H1 (cell line): ENCODE data around the gene SPATS1.

Experiments
- BACH1 ChIP-seq: IDR thresholded peaks from 2 replicates; pipeline ENCODE4 v1.6.1; 2012; ENCODE audit warnings: low read length, improper control_type of control experiment
- EGR1 ChIP-seq: IDR thresholded peaks from 2 replicates; pipeline ENCODE4 v1.6.1; 2011; ENCODE audit warnings: low read depth, low read length, borderline replicate concordance
- EP300 ChIP-seq, 2 experiments: IDR thresholded peaks; 1 replicate in 1 of 2; 2 replicates in 1 of 2; pipeline ENCODE4 v1.6.1; 2011 to 2012; ENCODE audit warnings: low read depth in 2 of 2, low read length in 2 of 2, mild to moderate bottlenecking in 2 of 2, borderline replicate concordance in 1 of 2, inconsistent platforms in 1 of 2, moderate library complexity in 1 of 2
- FOSL1 ChIP-seq: IDR thresholded peaks from 2 replicates; pipeline ENCODE4 v1.6.1; 2011; ENCODE audit warnings: mild to moderate bottlenecking, low read depth, low read length, moderate library complexity; ENCODE audit not compliant: insufficient read depth
- GABPA ChIP-seq: IDR thresholded peaks from 2 replicates; pipeline ENCODE4 v1.6.1; 2011; ENCODE audit warnings: mild to moderate bottlenecking, low read length, moderate library complexity, borderline replicate concordance; ENCODE audit not compliant: insufficient read depth
- KDM1A ChIP-seq: fragments of 200-600, 300-600 bp; sonication (generic); IDR thresholded peaks from 2 replicates; pipeline ENCODE4 v1.7.1; 2016; ENCODE audit warnings: mild to moderate bottlenecking, low read length, borderline replicate concordance
- POLR2A ChIP-seq, 2 experiments: IDR thresholded peaks; 1 replicate in 1 of 2; 2 replicates in 1 of 2; pipeline ENCODE4 v1.6.1; 2011; ENCODE audit warnings: low read depth in 2 of 2, low read length in 2 of 2, mild to moderate bottlenecking in 2 of 2; ENCODE audit errors: control extremely low read depth in 1 of 2
- POLR2AphosphoS5 ChIP-seq: IDR thresholded peaks from 2 replicates; pipeline ENCODE4 v1.6.1; 2011; ENCODE audit warnings: low read depth, low read length
- SP1 ChIP-seq: IDR thresholded peaks from 2 replicates; pipeline ENCODE4 v1.6.1; 2011; ENCODE audit warnings: low read depth, low read length
- SUZ12 ChIP-seq: fragments of 200-600 bp; sonication (generic); IDR thresholded peaks from 2 replicates; pipeline ENCODE4 v1.6.1; 2012; ENCODE audit warnings: mild to moderate bottlenecking, inconsistent platforms, low read length, moderate library complexity, mixed read lengths
- YY1 ChIP-seq: IDR thresholded peaks from 2 replicates; pipeline ENCODE4 v1.6.1; 2011; ENCODE audit warnings: low read depth, mild to moderate bottlenecking, low read length
- TF ChIP-seq, protein P1 (sequence below), 3 experiments: IDR thresholded peaks; 1 replicate in 2 of 3; 2 replicates in 1 of 3; pipeline versions ENCODE4 v1.5.1 to v1.6.1; 2011; ENCODE audit warnings: low read length in 3 of 3, mild to moderate bottlenecking in 3 of 3, inconsistent platforms in 2 of 3, low read depth in 1 of 3, moderate library complexity in 1 of 3; ENCODE audit not compliant: insufficient read depth in 1 of 3; ENCODE audit errors: control extremely low read depth in 1 of 3
- TF ChIP-seq, protein P2 (sequence below): IDR thresholded peaks from 2 replicates; pipeline ENCODE4 v1.6.1; 2011; ENCODE audit warnings: low read length, improper control_type of control experiment

DNA sequence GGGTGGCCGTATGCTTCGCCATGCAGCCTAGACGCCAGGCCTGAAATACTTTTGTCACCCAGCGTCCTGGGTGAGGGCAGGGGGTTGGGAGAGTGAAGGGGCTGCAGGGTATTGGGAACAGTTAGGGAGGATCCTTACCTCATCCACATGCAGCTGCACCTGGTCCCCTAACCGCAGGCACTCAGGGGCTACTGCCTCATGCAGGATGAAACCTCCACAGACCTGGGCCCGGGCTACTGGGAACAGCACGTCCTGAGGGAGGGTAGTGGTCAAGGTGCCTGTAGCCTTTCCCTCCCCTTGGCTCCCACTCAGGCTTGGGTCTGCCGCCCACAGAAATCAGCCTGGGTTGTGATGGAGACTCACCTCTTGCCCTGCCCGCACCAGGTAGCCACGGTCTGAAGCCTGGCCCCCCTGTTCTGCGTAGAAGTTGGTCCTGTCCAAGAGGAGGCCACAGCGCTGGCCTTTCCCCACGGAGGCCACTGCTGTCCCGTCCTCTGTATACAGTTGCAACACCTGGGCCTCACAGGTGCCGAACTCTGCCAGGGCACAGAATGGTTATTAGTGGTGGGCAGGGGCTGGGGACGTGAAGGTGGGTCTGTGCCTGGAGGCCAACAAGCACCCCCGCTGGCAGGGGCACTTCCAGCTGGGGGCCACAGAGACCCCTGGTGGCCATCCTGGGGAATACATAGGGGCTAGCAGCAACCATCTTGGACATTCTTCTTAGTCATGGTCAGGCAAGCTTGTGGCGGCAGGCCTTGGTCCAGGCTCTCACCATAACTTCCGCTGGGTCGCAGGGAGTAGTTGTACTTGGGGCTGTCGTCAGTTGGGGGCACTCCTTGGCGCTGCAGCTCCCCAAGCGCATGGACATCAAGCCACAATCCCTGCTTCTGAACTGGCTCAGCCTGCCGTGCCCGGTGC lies 37.9 kb upstream of the SPATS1 start:
- TF ChIP-seq, protein P1, sequence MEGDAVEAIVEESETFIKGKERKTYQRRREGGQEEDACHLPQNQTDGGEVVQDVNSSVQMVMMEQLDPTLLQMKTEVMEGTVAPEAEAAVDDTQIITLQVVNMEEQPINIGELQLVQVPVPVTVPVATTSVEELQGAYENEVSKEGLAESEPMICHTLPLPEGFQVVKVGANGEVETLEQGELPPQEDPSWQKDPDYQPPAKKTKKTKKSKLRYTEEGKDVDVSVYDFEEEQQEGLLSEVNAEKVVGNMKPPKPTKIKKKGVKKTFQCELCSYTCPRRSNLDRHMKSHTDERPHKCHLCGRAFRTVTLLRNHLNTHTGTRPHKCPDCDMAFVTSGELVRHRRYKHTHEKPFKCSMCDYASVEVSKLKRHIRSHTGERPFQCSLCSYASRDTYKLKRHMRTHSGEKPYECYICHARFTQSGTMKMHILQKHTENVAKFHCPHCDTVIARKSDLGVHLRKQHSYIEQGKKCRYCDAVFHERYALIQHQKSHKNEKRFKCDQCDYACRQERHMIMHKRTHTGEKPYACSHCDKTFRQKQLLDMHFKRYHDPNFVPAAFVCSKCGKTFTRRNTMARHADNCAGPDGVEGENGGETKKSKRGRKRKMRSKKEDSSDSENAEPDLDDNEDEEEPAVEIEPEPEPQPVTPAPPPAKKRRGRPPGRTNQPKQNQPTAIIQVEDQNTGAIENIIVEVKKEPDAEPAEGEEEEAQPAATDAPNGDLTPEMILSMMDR (IDR thresholded peaks at IDR 0.05; ENCODE audit: control extremely low read depth in 1 of 3, insufficient read depth in 1 of 3, low read depth in 1 of 3, low read length in 3 of 3) = peak in 2 of 3 experiments; percentile 88 to 95; a peak in 3 of 4 replicates
- no peak for TF ChIP-seq FOSL1
- TF ChIP-seq KDM1A = no peak
- TF ChIP-seq SP1 = no peak
- peak; percentile 62; the same call in 1 of the 2 replicates for TF ChIP-seq BACH1
- no peak for TF ChIP-seq SUZ12
- peak; percentile 91 for TF ChIP-seq YY1
- TF ChIP-seq POLR2AphosphoS5 = no peak
- no peak for TF ChIP-seq EP300 (IDR thresholded peaks at IDR 0.05; ENCODE audit: borderline replicate concordance in 1 of 2, low read depth in 2 of 2, low read length in 2 of 2)
- TF ChIP-seq GABPA = no peak
- TF ChIP-seq EGR1 = no peak
- TF ChIP-seq, protein P2, sequence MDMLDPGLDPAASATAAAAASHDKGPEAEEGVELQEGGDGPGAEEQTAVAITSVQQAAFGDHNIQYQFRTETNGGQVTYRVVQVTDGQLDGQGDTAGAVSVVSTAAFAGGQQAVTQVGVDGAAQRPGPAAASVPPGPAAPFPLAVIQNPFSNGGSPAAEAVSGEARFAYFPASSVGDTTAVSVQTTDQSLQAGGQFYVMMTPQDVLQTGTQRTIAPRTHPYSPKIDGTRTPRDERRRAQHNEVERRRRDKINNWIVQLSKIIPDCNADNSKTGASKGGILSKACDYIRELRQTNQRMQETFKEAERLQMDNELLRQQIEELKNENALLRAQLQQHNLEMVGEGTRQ = no peak
- TF ChIP-seq POLR2A (IDR thresholded peaks at IDR 0.05; ENCODE audit: control extremely low read depth in 1 of 2, low read depth in 2 of 2, low read length in 2 of 2) = no peak
